HG03439 (cell line): Measurements from ENCODE around the gene MYH11.
"Not testable (repeated sequence)": the region's sequence is repeated elsewhere in the genome, so short reads cannot be mapped to it uniquely, and the experiment has no call there.

Source experiments
- ATAC-seq: cut with Tn5 transposase; IDR thresholded peaks from one replicate; pipeline ENCODE4 v1.9.1; 2021; ENCODE audit warnings: mild to moderate bottlenecking, moderate library complexity; ENCODE audit not compliant: unreplicated experiment

The MYH11 gene

DNA sequence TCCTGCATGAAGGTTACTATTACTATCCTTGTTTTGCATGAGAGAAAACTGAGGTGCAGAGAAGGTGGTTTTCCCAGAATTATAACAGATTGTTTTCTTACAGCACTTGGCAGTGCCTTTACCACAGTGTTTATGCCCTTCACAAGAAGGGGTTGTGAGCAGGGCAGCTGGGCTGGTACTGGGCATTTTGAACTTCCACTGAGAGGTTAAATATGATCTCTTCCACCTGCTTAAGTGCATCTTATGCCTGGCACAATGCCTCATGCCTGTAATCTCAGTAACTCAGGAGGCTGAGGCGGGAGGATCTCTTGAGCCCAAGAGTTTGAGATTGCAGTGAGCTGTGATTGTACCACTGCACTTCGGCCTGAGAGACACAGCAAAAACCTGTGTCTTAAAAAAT, 170.5 kb downstream of the MYH11 start:
- no peak for ATAC-seq

- no peak for ATAC-seq
Observed at GRCh38 chr16:15682105-15682570, 174.7 kb downstream of the MYH11 start.

DNA sequence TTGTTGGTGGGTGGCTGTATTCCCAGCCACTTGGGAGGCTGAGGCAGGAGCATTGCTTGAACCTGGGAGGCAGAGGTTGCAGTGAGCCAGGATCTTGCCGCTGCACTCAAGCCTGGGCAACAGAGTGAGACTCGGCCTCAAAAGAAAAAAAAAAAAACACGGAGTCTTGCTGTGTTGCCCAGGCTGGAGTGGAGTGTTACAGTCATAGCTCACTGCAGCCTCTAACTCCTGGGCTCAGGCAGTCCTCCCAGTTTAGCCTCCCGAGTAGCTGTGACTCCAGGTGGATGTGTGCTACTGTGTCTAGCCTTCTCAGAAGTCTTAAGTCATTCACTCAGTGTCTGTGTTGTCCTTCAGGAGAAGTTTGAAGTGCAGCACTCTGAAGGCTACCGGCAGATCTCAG, 179.4 kb downstream of the MYH11 start:
- no peak for ATAC-seq

DNA sequence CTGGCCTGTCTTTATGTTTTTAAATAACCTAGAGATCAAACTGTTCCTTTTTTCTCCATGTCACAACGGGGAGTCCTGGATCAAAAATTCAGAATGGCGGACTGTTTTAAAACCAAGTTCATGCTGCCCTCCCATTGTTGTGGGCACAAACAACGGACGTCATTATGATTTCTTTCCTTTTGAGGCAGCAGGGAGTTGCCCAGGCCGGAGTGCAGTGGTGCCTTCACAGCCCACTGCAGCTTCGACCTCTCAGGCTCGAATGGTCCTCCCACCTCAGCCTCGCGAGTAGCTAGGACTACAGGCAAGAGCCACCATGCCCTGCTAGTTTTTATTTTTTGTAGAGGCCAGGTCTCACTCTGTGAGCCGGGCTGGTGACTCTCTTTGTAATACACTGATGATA, 180.3 kb downstream of the MYH11 start:
- no peak for ATAC-seq

GRCh38 chr16:15674571-15674970, 182.3 kb downstream of the MYH11 start:
- ATAC-seq, result no peak

DNA sequence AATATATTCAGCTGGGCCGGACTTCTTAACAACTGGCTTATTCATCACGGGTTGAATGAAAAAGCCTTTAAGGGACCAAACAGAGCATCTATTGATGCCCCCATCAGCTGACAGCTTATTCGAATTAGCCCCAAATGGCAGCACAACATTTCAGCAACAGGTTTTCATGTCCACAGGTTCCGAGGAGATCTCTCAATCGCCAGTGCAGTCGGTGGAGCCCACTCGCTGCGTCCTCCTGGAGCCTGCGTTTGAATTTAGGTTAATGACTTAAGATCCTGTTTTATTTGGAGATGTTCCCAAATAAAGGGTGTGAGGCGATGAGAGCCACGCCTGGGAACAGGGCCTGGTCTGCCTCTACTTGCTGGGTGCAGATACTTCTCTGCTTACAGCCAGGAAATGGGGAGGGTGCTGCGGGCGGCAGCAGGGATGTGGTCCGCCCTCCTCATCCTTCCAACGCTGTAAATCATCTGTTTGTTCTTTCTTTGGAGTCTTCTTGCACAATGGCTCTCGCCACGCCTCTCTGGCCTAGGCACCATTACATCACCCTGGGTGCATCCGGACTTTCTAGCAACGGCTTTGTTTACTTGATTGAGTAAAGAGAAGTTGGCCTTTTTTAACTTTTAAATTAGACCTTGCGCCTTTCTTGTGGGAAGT, 184.2 kb downstream of the MYH11 start:
- ATAC-seq, result no peak

DNA sequence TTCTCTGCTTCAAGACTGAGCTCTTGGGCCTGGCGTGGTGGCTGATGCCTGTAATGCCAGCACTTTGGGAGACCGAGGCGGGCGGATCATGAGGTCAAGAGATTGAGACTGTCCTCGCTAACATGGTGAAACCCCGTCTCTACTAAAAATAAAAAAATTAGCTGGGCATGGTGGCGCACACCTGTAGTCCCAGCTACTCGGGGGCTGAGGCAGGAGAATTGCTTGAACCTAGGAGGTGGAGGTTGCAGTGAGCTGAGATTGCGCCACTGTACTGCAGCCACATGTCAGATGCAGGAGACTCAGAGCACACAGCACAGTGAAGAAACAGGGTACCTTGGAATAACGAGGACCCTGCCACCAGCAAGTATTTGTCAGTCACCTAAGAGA, 184.7 kb downstream of the MYH11 start:
- not testable (repeated sequence) for ATAC-seq

DNA sequence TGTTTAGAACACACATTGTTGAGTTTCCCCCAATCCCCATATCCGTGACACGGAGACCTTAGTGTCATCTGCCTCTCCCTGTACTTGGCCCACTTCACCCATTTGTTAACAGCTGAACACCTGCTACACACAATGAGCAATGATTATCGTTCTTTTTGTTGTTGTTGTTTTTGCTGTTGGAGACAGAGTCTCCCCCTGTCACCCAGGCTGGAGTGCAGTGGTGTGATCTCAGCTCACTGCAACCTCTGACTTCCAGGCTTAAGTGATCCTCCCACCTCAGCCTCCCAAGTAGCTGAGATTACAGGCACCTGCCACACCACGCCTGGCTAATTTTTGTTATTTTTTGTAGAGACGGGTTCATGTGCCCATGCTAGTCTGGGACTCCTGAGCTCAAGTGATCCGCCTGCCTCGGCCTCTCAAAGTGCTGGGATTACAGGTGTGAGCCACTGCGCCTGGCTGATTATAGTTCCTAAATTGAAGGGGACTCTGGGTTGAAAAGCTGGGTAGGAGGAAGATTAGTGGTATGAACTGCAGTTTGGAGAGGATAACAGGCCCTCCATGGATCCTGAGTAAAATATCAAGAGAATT, 185.2 kb downstream of the MYH11 start:
- no peak for ATAC-seq

GRCh38 chr16:15667091-15667742, 189.6 kb downstream of the MYH11 start:
- ATAC-seq, result no peak

DNA sequence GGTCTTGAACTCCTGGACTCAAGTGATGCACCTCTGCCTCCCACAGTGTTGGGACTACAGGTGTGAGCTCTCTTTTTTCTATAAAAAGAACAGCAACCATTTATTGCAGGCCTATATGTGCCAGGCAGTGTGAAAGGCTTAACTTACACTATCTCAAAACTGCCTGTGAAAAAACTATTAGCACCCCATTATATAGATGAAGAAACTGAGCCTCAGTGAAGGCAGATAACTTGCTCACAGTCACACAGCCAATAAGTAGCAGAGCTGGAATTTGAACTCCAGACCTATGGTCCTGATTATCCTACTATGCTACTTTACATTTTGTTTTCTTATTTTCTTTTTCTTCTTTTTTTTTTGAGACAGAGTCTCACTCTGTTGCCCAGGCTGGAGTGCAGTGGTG, 191.7 kb downstream of the MYH11 start:
- no peak for ATAC-seq

DNA sequence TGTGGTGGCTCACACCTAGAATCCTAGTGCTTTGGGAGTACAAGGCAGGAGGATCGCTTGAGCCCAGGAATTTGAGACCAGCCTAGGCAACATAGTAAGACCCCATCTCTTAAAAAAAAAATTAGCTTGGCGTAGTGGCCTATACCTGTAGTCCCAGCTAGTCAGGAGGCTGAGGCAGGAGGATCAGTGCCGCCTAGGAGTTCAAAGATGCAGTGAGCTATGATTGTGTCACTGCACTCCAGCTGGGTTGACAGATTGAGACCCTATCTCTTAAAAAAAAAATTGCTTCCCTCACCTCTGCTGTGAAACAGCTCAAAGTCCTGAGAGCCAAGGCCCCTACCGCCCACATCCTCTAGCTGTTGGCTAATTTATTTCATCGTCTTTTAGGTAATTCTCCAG, 196.6 kb downstream of the MYH11 start:
- no peak for ATAC-seq

- no peak for ATAC-seq
Observed at GRCh38 chr16:15658556-15658955, 198.3 kb downstream of the MYH11 start.

DNA sequence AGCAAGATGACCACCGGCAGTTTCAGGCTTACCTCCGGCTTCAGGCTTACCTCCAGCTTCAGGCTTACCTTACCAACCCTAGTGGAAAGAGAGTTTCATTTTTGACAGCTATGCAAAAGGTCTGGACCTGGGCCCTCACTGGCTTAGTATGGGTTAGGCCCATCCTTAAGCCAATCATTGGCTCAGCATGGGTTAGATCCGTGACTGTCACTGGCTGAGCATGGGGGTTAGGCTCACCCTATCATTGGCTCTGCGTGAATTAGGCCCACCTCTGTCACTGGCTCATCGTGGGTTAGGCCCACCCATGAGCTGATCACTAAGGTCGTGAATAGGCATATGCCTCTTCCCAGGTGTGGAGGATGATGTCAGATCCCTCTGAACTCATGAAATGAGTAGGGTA, 198.7 kb downstream of the MYH11 start:
- ATAC-seq, result no peak

DNA sequence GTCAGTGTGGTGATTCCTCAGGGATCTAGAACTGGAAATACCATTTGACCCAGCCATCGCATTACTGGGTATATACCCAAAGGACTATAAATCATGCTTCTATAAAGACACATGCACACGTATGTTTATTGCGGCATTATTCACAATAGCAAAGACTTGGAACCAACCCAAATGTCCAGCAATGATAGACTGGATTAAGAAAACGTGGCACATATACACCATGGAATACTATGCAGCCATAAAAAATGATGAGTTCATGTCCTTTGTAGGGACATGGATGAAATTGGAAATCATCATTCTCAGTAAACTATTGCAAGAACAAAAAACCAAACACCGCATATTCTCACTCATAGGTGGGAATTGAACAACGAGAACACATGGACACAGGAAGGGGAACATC, 201.3 kb downstream of the MYH11 start:
- ATAC-seq, result not testable (repeated sequence)

DNA sequence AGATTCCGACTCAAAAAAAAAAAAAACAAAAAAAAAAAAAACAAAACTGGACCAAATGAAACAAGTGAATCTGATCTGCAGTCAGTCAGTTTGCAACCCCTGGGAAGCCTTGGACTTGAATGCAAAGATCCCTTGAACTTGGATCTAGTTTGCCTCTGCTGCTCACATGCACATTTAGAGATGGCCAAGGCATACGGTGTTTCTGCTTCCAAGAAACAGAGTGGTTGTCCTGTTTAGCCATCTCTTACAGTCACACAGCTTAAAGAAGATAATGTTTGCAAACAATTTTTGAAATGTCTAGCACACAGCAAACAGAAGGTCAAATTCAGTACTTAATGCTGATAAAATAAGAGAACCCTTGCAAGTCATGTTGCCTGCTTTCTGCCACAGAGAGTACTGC, 202.2 kb downstream of the MYH11 start:
- no peak for ATAC-seq

- ATAC-seq, result no peak
Observed at GRCh38 chr16:15653227-15653626, 203.6 kb downstream of the MYH11 start.
